Calu3 (cell line): ENCODE measurements around the gene IMMP2L. TPM values are rescaled to one million over a fixed set of nuclear protein-coding genes. Genes with fewer than 3 reads are reported as not detected.

Source experiments
- BruUV-seq: library from RNA; stranded (reverse); fragments of 400-500 nt; replicated peaks from 2 replicates; lab custom pipeline; 2021; lab: Mats Ljungman, UMichigan
- CTCF ChIA-PET: fragments of 300-600 bp; sonication (Branson Sonifier 250); formaldehyde crosslinking; loops from one replicate; lab custom pipeline; 2022; ENCODE audit warnings: antibody characterized with exemption; lab: Charles Lee
- DNase-seq: peaks from one replicate; pipeline ENCODE4 v3.0.0; 2022
- H3K27ac Mint-ChIP-seq: one replicate; pipeline ENCODE4 v1.8.0; 2022; ENCODE audit warnings: mixed read lengths; ENCODE audit not compliant: unreplicated experiment
- H3K27me3 Mint-ChIP-seq: one replicate; pipeline ENCODE4 v1.8.0; 2022; ENCODE audit warnings: mixed read lengths; ENCODE audit not compliant: unreplicated experiment
- H3K36me3 Mint-ChIP-seq: one replicate; pipeline ENCODE4 v1.8.0; 2022; ENCODE audit warnings: mild to moderate bottlenecking, moderate library complexity, mixed read lengths; ENCODE audit not compliant: insufficient read depth, unreplicated experiment
- H3K4me1 Mint-ChIP-seq: one replicate; pipeline ENCODE4 v1.8.0; 2022; ENCODE audit warnings: mild to moderate bottlenecking, low read depth, mixed read lengths; ENCODE audit not compliant: unreplicated experiment
- H3K4me3 Mint-ChIP-seq: one replicate; pipeline ENCODE4 v1.8.0; 2022; ENCODE audit warnings: mild to moderate bottlenecking, low read depth, moderate library complexity, mixed read lengths; ENCODE audit not compliant: unreplicated experiment
- H3K9me3 Mint-ChIP-seq: one replicate; pipeline ENCODE4 v1.8.0; 2022; ENCODE audit warnings: low read depth, mixed read lengths; ENCODE audit not compliant: unreplicated experiment
- CTCF ChIP-seq: fragments of 200-600 bp; IDR thresholded peaks from one replicate; pipeline ENCODE4 v1.8.0; 2022; ENCODE audit warnings: antibody characterized with exemption; ENCODE audit not compliant: unreplicated experiment
- intact Hi-C: fragments of 100-400 bp; cut with micrococcal nuclease; formaldehyde crosslinking; loops from one replicate; pipeline ENCODE4 v1.10.0; 2022; ENCODE audit not compliant: unreplicated experiment
- total RNA-seq: library from RNA; stranded (reverse); gene quantifications from 2 replicates; pipeline ENCODE4 v1.2.3, GENCODE V29; 2022

The IMMP2L gene
- total RNA-seq, 1 experiment from 2014 or later: 28.6 TPM

DNA sequence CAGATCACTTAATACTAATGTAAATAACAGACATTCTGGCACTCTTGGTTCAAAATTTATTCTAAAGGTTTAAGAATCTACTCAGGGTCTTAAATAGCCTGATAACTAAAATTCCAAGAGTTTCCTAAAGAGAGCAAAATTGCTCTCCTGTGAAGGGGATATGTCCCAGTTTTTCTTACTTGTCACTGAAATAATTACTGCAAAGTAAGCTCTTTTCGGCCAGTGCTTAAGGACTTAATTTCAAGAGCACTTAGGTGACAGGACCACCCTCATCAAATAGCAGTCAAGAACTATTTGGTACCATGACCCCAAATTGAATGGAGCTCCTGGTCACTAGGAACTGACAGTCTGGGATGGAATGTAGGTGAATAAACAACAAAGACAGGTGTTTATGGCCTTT, 1.8 kb upstream of the IMMP2L start:
- H3K9me3 Mint-ChIP-seq: no peaks in the 10 kb centered on the region
- TF ChIP-seq CTCF: no peak
- BruUV-seq: no TSS peak
- CTCF ChIA-PET: interaction anchor here (0.6 kb wide), 1 partner anchor 31 kb away, joined by 3 read pairs; no protein-coding TSS in a partner anchor
- H3K4me3 Mint-ChIP-seq: no peak overlapping the region
- no peaks in the 10 kb centered on the region for H3K4me1 Mint-ChIP-seq
- H3K27me3 Mint-ChIP-seq: no peaks in the 10 kb centered on the region
- H3K36me3 Mint-ChIP-seq: peaks cover 17% of the 10 kb centered on the region
- H3K27ac Mint-ChIP-seq: no peak overlapping the region
- intact Hi-C loops: loop anchor here (5.0 kb wide), 1 partner anchor 462 kb away; no protein-coding TSS in a partner anchor
- DNase-seq: no peak

GRCh38 chr7:111561654-111561903, 713 bp downstream of the IMMP2L start:
- intact Hi-C loops: loop anchor here (1.0 to 5.0 kb wide), 2 partner anchors 44 to 459 kb away; no protein-coding TSS in a partner anchor
- H3K4me3 Mint-ChIP-seq: peak overlapping the region; percentile 84
- TSS peak; percentile 92 for BruUV-seq
- H3K4me1 Mint-ChIP-seq: no peaks in the 10 kb centered on the region
- peaks cover 17% of the 10 kb centered on the region for H3K36me3 Mint-ChIP-seq
- TF ChIP-seq CTCF: no peak
- DNase-seq: no peak
- H3K27me3 Mint-ChIP-seq: no peaks in the 10 kb centered on the region
- peak overlapping the region; percentile 85 for H3K27ac Mint-ChIP-seq
- H3K9me3 Mint-ChIP-seq: no peaks in the 10 kb centered on the region
- CTCF ChIA-PET: no interaction called here

GRCh38 chr7:111560773-111561653, 1.3 kb downstream of the IMMP2L start:
- no TSS peak for BruUV-seq
- Mint-ChIP-seq H3K36me3 (peaks cover 17% of the 10 kb centered on the region), H3K4me3 (peak overlapping the region; percentile 84), H3K27me3 (no peaks in the 10 kb centered on the region), H3K4me1 (no peaks in the 10 kb centered on the region), H3K27ac (peak overlapping the region; percentile 85), H3K9me3 (no peaks in the 10 kb centered on the region)
- CTCF ChIA-PET: no interaction called here
- no peak for TF ChIP-seq CTCF
- peak; percentile 29 for DNase-seq
- intact Hi-C loops: loop anchor here (1.0 to 5.0 kb wide), 2 partner anchors 44 to 459 kb away; no protein-coding TSS in a partner anchor

DNA sequence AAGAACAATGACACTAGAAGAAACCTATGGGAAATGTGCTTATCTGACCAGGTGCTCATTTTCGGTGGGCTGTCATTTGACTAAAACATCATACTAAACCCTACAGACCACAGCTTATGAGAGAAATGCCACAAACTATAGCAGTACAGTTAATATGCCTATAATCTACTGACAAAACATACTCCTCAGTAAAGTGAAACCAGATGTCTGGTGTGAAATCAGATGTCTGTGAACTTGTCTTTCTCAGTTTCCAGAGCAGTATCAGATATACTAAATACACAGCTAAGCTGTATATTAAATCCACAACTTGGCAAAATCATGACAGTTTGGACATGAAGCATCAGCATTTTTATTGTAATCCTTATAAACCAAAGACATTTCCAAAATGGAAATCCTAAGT, 3.3 kb downstream of the IMMP2L start:
- TF ChIP-seq CTCF: no peak
- Mint-ChIP-seq H3K4me1 (no peaks in the 10 kb centered on the region), H3K4me3 (no peak overlapping the region), H3K9me3 (no peaks in the 10 kb centered on the region), H3K36me3 (peaks cover 21% of the 10 kb centered on the region), H3K27me3 (no peaks in the 10 kb centered on the region), H3K27ac (no peak overlapping the region)
- no TSS peak for BruUV-seq
- intact Hi-C loops: no loop called here
- CTCF ChIA-PET: no interaction called here
- no peak for DNase-seq
